ENCODE measurements around the gene IL10RB.

- TF ChIP-seq CTCF (conservative IDR thresholded peaks at IDR 0.05 in 1 of 2, IDR thresholded peaks at IDR 0.05 in 1 of 2; ENCODE audit: extremely low read depth in 1 of 2, insufficient read depth in 1 of 2, low read depth in 1 of 2, low read length in 2 of 2) = no peak
- TF ChIP-seq EZH2 (IDR thresholded peaks at IDR 0.05; ENCODE audit: borderline replicate concordance, low read length) = no peak
Observed at GRCh38 chr21:33256019-33256418, 10.1 kb upstream of the IL10RB start.

Data from mammary epithelial cell (primary cell).